Measurements from ENCODE around the gene BMS1. TPM values are rescaled to one million over a fixed set of nuclear protein-coding genes. Genes with fewer than 3 reads are reported as not detected.
"Not testable (repeated sequence)": the region's sequence is repeated elsewhere in the genome, so short reads cannot be mapped to it uniquely, and the experiment has no call there.

The BMS1 gene
- total and polyA plus RNA-seq, 10 of the 15 experiments (the other 5 are each of a cell fraction or from before 2014, with no cell fraction given): 7.6 to 33.6 (median 21.0) TPM

GRCh38 chr10:42827201-42827600 is 44.6 kb downstream of the BMS1 start (continued):
- no peak for TF ChIP-seq IRF4 (IDR thresholded peaks at IDR 0.05; ENCODE audit: low read depth, low read length)
- no peak for TF ChIP-seq SREBF2 (IDR thresholded peaks at IDR 0.05; ENCODE audit: low read length)

- H4K20me1 ChIP-seq (ENCODE audit: control insufficient read depth, insufficient read depth); POLR2A ChIA-PET; in situ Hi-C loops (cut with MboI); H3K27ac ChIP-seq (ENCODE audit: control insufficient read depth, insufficient read depth); H3K9ac ChIP-seq (ENCODE audit: control insufficient read depth, insufficient read depth, low read length); intact Hi-C loops (cut with micrococcal nuclease; ENCODE audit: unreplicated experiment); H3K4me1 ChIP-seq (ENCODE audit: control insufficient read depth, insufficient read depth, low read length); BruUV-seq (replicated peaks); H3K79me2 ChIP-seq (ENCODE audit: control insufficient read depth, insufficient read depth, low read length); SMC1A ChIA-PET (ENCODE audit: uncharacterized antibody, unreplicated experiment); H3K4me3 ChIP-seq; H3K36me3 ChIP-seq (ENCODE audit: control insufficient read depth in 2 of 2, insufficient read depth in 2 of 2, low read length in 1 of 2); H2AFZ ChIP-seq (ENCODE audit: control insufficient read depth, low read depth, low read length); RAD21 ChIA-PET (ENCODE audit: unreplicated experiment); DNase-seq (ENCODE audit: low read depth, low spot score); FAIRE-seq; H3K9me3 ChIP-seq (replicated peaks; ENCODE audit: control insufficient read depth, insufficient read depth, low read length); H3K27me3 ChIP-seq (replicated peaks in 1 of 2; ENCODE audit: control insufficient read depth in 2 of 2, insufficient read depth in 2 of 2, low read length in 1 of 2); ATAC-seq; H3K4me2 ChIP-seq (ENCODE audit: control insufficient read depth, insufficient read depth): not testable (repeated sequence)
- WGBS (ENCODE audit: insufficient coverage, insufficient replicate concordance, low lambda C conversion rate, missing lambda C conversion rate): 100% methylated on average over 4 of the region's 4 CpGs
- CTCF ChIA-PET: interaction anchor here (0.6 to 0.7 kb wide), 2 partner anchors 140 to 1026 kb away, joined by 3 read pairs; no protein-coding TSS in a partner anchor
These were observed 45.8 kb downstream of the BMS1 start for GRCh38 chr10:42828391-42828790.

GRCh38 chr10:42830237-42830636 is 47.6 kb downstream of the BMS1 start:
- Histone ChIP-seq H3K27me3 (replicated peaks in 1 of 2; ENCODE audit: control insufficient read depth in 2 of 2, insufficient read depth in 2 of 2, low read length in 1 of 2) (no peaks in the 10 kb centered on the region), H3K79me2 (ENCODE audit: control insufficient read depth, insufficient read depth, low read length) (no peaks in the 10 kb centered on the region), H3K27ac (ENCODE audit: control insufficient read depth, insufficient read depth) (no peak overlapping the region), H3K4me1 (ENCODE audit: control insufficient read depth, insufficient read depth, low read length) (no peaks in the 10 kb centered on the region), H3K4me2 (ENCODE audit: control insufficient read depth, insufficient read depth) (no peak overlapping the region), H4K20me1 (ENCODE audit: control insufficient read depth, insufficient read depth) (no peaks in the 10 kb centered on the region), H2AFZ (ENCODE audit: control insufficient read depth, low read depth, low read length) (no peak overlapping the region), H3K4me3 (no peak overlapping the region), H3K36me3 (ENCODE audit: control insufficient read depth in 2 of 2, insufficient read depth in 2 of 2, low read length in 1 of 2) (peaks cover 0 to 7% of the 10 kb centered on the region in 2 experiments; a peak in 3 of 4 replicates), H3K9ac (ENCODE audit: control insufficient read depth, insufficient read depth, low read length) (no peak overlapping the region), H3K9me3 (replicated peaks; ENCODE audit: control insufficient read depth, insufficient read depth, low read length) (no peaks in the 10 kb centered on the region)
- intact Hi-C loops (cut with micrococcal nuclease; ENCODE audit: unreplicated experiment): no loop called here
- no TSS peak for BruUV-seq (replicated peaks)
- CTCF ChIA-PET: no interaction called here
- SMC1A ChIA-PET (ENCODE audit: uncharacterized antibody, unreplicated experiment): no interaction called here
- in situ Hi-C loops (cut with MboI): no loop called here
- DNase-seq (ENCODE audit: low read depth, low spot score): no peak
- ATAC-seq: no peak
- POLR2A ChIA-PET: no interaction called here
- RAD21 ChIA-PET (ENCODE audit: unreplicated experiment): no interaction called here
- no peak for FAIRE-seq
- 98% methylated on average over 7 of the region's 7 CpGs for WGBS (ENCODE audit: insufficient coverage, insufficient replicate concordance, low lambda C conversion rate, missing lambda C conversion rate)
- TF ChIP-seq, protein P1, sequence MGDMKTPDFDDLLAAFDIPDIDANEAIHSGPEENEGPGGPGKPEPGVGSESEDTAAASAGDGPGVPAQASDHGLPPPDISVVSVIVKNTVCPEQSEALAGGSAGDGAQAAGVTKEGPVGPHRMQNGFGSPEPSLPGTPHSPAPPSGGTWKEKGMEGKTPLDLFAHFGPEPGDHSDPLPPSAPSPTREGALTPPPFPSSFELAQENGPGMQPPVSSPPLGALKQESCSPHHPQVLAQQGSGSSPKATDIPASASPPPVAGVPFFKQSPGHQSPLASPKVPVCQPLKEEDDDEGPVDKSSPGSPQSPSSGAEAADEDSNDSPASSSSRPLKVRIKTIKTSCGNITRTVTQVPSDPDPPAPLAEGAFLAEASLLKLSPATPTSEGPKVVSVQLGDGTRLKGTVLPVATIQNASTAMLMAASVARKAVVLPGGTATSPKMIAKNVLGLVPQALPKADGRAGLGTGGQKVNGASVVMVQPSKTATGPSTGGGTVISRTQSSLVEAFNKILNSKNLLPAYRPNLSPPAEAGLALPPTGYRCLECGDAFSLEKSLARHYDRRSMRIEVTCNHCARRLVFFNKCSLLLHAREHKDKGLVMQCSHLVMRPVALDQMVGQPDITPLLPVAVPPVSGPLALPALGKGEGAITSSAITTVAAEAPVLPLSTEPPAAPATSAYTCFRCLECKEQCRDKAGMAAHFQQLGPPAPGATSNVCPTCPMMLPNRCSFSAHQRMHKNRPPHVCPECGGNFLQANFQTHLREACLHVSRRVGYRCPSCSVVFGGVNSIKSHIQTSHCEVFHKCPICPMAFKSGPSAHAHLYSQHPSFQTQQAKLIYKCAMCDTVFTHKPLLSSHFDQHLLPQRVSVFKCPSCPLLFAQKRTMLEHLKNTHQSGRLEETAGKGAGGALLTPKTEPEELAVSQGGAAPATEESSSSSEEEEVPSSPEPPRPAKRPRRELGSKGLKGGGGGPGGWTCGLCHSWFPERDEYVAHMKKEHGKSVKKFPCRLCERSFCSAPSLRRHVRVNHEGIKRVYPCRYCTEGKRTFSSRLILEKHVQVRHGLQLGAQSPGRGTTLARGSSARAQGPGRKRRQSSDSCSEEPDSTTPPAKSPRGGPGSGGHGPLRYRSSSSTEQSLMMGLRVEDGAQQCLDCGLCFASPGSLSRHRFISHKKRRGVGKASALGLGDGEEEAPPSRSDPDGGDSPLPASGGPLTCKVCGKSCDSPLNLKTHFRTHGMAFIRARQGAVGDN (IDR thresholded peaks at IDR 0.05): no peak
- TF ChIP-seq SRF (IDR thresholded peaks at IDR 0.05; ENCODE audit: low read depth in 2 of 2, low read length in 2 of 2) (no peak), YBX1 (IDR thresholded peaks at IDR 0.05) (no peak), EED (IDR thresholded peaks at IDR 0.05; ENCODE audit: low read depth) (no peak), E2F4 (IDR thresholded peaks at IDR 0.05; ENCODE audit: low read depth, low read length) (no peak), EGR1 (IDR thresholded peaks at IDR 0.05; ENCODE audit: borderline replicate concordance in 1 of 2, low read depth in 2 of 2, low read length in 2 of 2) (no peak), PML (IDR thresholded peaks at IDR 0.05; ENCODE audit: low read length) (no peak), ATF3 (IDR thresholded peaks at IDR 0.05; ENCODE audit: borderline replicate concordance, extremely low read depth, low read depth, low read length) (no peak), POLR2AphosphoS2 (IDR thresholded peaks at IDR 0.05; ENCODE audit: low read depth, low read length) (no peak), WRNIP1 (IDR thresholded peaks at IDR 0.05; ENCODE audit: borderline replicate concordance, low read depth, low read length) (no peak)
